Panc1 (cell line): ENCODE measurements around the gene LDHA. TPM values are rescaled to one million over a fixed set of nuclear protein-coding genes. Genes with fewer than 3 reads are reported as not detected.

Experiments
- ATAC-seq: fragments of 200-7000 bp; cut with Tn5 transposase; 2 replicates; pipeline ENCODE4 v1.9.1; 2020; ENCODE audit warnings: mild to moderate bottlenecking, moderate library complexity
- BruUV-seq: library from RNA; stranded (reverse); fragments of 400-500 nt; replicated peaks from 2 replicates; lab custom pipeline; 2021; lab: Mats Ljungman, UMichigan
- CTCF ChIA-PET: fragments of 300-600 bp; sonication (Branson Sonifier 250); formaldehyde crosslinking; loops from one replicate; lab custom pipeline; 2022; ENCODE audit warnings: antibody characterized with exemption; lab: Charles Lee
- POLR2A ChIA-PET: fragments of 300-600 bp; sonication (Branson Sonifier 250); formaldehyde crosslinking; loops from one replicate; lab custom pipeline; 2022; ENCODE audit warnings: antibody characterized with exemption; lab: Charles Lee
- DNase-seq: peaks from one replicate; pipeline ENCODE4 v3.0.0-alpha.2; 2010; ENCODE audit warnings: low read depth, low spot score
- H3K27ac ChIP-seq: 2 replicates; pipeline ENCODE4 v1.5.1; 2011; ENCODE audit warnings: mild to moderate bottlenecking, low read length, inconsistent platforms
- H3K27me3 ChIP-seq: fragments of 200-500 bp; sonication (Bioruptor generic); 2 replicates; pipeline ENCODE4 v1.6.0; 2014; ENCODE audit warnings: low read length, inconsistent platforms; ENCODE audit not compliant: control insufficient read depth, insufficient read depth
- H3K36me3 ChIP-seq: fragments of 200-500 bp; sonication (Bioruptor generic); 2 replicates; pipeline ENCODE4 v1.5.1; 2014; ENCODE audit warnings: inconsistent platforms, mild to moderate bottlenecking, low read length, moderate library complexity; ENCODE audit not compliant: control insufficient read depth, insufficient read depth
- H3K4me1 ChIP-seq: 2 replicates; pipeline ENCODE4 v1.5.1; 2011; ENCODE audit warnings: inconsistent platforms, mild to moderate bottlenecking, low read length, moderate library complexity; ENCODE audit not compliant: control insufficient read depth, insufficient read depth
- H3K4me3 ChIP-seq, 2 experiments: 2 replicates each; pipeline ENCODE4 v1.5.1; 2011 to 2012; ENCODE audit warnings: low read depth in 2 of 2, low read length in 2 of 2, mild to moderate bottlenecking in 2 of 2, inconsistent platforms in 1 of 2, moderate library complexity in 1 of 2
- H3K9me3 ChIP-seq: fragments of 200-500 bp; sonication (Bioruptor generic); 2 replicates; pipeline ENCODE4 v1.5.1; 2014; ENCODE audit warnings: low read depth, mild to moderate bottlenecking, inconsistent platforms, low read length, moderate library complexity; ENCODE audit not compliant: control insufficient read depth, insufficient read depth
- REST ChIP-seq, 2 experiments: IDR thresholded peaks; 2 replicates each; pipeline ENCODE4 v1.6.1; 2011 to 2012; ENCODE audit warnings: low read depth in 2 of 2, control low read depth in 1 of 2, low read length in 1 of 2, mild to moderate bottlenecking in 1 of 2, moderate library complexity in 1 of 2; ENCODE audit not compliant: insufficient read depth in 1 of 2
- SIN3A ChIP-seq: IDR thresholded peaks from 2 replicates; pipeline ENCODE4 v1.6.1; 2012; ENCODE audit warnings: low read depth, mild to moderate bottlenecking, low read length, moderate library complexity, borderline replicate concordance; ENCODE audit not compliant: insufficient read depth
- TCF7L2 ChIP-seq: IDR thresholded peaks from 2 replicates; pipeline ENCODE4 v1.6.1; 2011; ENCODE audit warnings: mild to moderate bottlenecking, low read depth, low read length, inconsistent platforms
- in situ Hi-C: cut with HindIII; loops from 2 replicates; pipeline ENCODE4 v1.10.0; 2016; ENCODE audit warnings: low sequenced_read_pairs, low pct_unique_long_range_greater_than_20kb
- intact Hi-C: fragments of 100-400 bp; cut with micrococcal nuclease; formaldehyde crosslinking; loops from one replicate; pipeline ENCODE4 v1.10.0; 2022; ENCODE audit not compliant: unreplicated experiment
- microRNA-seq: library from miRNA; unstranded; fragments of <30 nt; microRNA quantifications from one replicate; pipeline ENCODE4 v1.1.0, GENCODE V29; 2020; ENCODE audit not compliant: unreplicated experiment
- total RNA-seq: library from RNA; stranded (reverse); gene quantifications from one replicate; pipeline ENCODE4 v1.2.1, GENCODE V29; 2021; ENCODE audit not compliant: unreplicated experiment

LDHA gene
- total RNA-seq, 1 experiment from 2014 or later, result 894 TPM

GRCh38 chr11:18455686-18456372 is 61.5 kb downstream of the LDHA start, which contains the start of gene LDHAL6A:
Gene LDHAL6A, plus strand, starts transcription at chr11:18455856. Its CDS starts 825 bp downstream, at chr11:18456681.
- H3K27ac ChIP-seq, result no peak within 1 kb of the TSS
- ChIA-PET POLR2A (no interaction called here), CTCF (no interaction called here)
- H3K4me1 ChIP-seq, result peaks cover 5% of the 10 kb centered on the region; the same call in 1 of the 2 replicates
- no peak within 1 kb of the TSS for H3K4me3 ChIP-seq
- ATAC-seq (no peak), DNase-seq (no peak)
- no TSS peak for BruUV-seq
- intact Hi-C loops, result no loop called here
- no peak for TF ChIP-seq SIN3A
- TF ChIP-seq REST (IDR thresholded peaks at IDR 0.05; ENCODE audit: insufficient read depth in 1 of 2, low read depth in 2 of 2, low read length in 1 of 2), result no peak
- TF ChIP-seq TCF7L2, result no peak
- H3K36me3 ChIP-seq, result no peaks in the 10 kb centered on the region
- in situ Hi-C loops, result no loop called here
- H3K27me3 ChIP-seq, result no peaks in the 10 kb centered on the region
- H3K9me3 ChIP-seq, result no peaks in the 10 kb centered on the region

GRCh38 chr11:18457450-18457849 is 63.1 kb downstream of the LDHA start:
- no TSS peak for BruUV-seq
- no peak overlapping the region for H3K4me3 ChIP-seq
- intact Hi-C loops (no loop called here), in situ Hi-C loops (no loop called here)
- ChIA-PET CTCF (interaction anchor here (0.6 kb wide), 1 partner anchor 175 kb away, joined by 4 read pairs; no protein-coding TSS in a partner anchor), POLR2A (no interaction called here)
- no peaks in the 10 kb centered on the region for H3K27me3 ChIP-seq
- TF ChIP-seq TCF7L2 (no peak), REST (IDR thresholded peaks at IDR 0.05; ENCODE audit: insufficient read depth in 1 of 2, low read depth in 2 of 2, low read length in 1 of 2) (0 out of 4 replicates have a peak, but pooled peaks of 1 of the 2 experiments have one; percentile 18)
- no peak overlapping the region for H3K27ac ChIP-seq
- peaks cover 5% of the 10 kb centered on the region; the same call in 1 of the 2 replicates for H3K4me1 ChIP-seq
- peak; percentile 85 for ATAC-seq
- DNase-seq, result no peak
- no peaks in the 10 kb centered on the region for H3K9me3 ChIP-seq
- no peaks in the 10 kb centered on the region for H3K36me3 ChIP-seq

Small RNA genes lying within 50 kb of the gene (microRNA-seq; reads per million reads assigned to microRNA genes)
- not detected for gene MIR3159

Other genes with a start within 250 kb of the LDHA start
- gene MRGPRX4, start 221.7 kb upstream of the LDHA start, total RNA-seq, result not detected
- gene SAA4, start 157.8 kb upstream of the LDHA start, total RNA-seq, result not detected
- gene SAA2, start 145.9 kb upstream of the LDHA start, total RNA-seq, result 4.0 TPM
- gene SAA1, start 128.3 kb upstream of the LDHA start, total RNA-seq, result 7.9 TPM
- gene HPS5, start 72.4 kb upstream of the LDHA start, total RNA-seq, result 27.7 TPM
- gene GTF2H1, start 72.0 kb upstream of the LDHA start, total RNA-seq, result 60.6 TPM
- 0.26 TPM for gene LDHC, start 17.8 kb downstream of the LDHA start, total RNA-seq
- gene LDHAL6A, start 61.3 kb downstream of the LDHA start, total RNA-seq, result not detected
- 79.1 TPM for gene TSG101, start 132.4 kb downstream of the LDHA start, total RNA-seq
- 26.7 TPM for gene UEVLD, start 194.2 kb downstream of the LDHA start, total RNA-seq
- gene MISFA, start 205.2 kb downstream of the LDHA start, total RNA-seq, result 5.0 TPM
- gene SPTY2D1, start 239.8 kb downstream of the LDHA start, total RNA-seq, result 14.8 TPM